Endothelial cell of umbilical vein (primary cell): Measurements from ENCODE around the gene FAM114A1. TPM values are rescaled to one million over a fixed set of nuclear protein-coding genes. Genes with fewer than 3 reads are reported as not detected.

Experiments
- BruUV-seq: library from RNA; stranded (reverse); fragments of 400-500 nt; replicated peaks from 2 replicates; lab custom pipeline; 2021; lab: Mats Ljungman, UMichigan
- CTCF ChIA-PET: fragments of 300-600, 350-600 bp; sonication (Branson Sonifier 250); formaldehyde crosslinking; loops from one replicate; lab custom pipeline; 2021; ENCODE audit warnings: antibody characterized with exemption, inconsistent platforms; lab: Charles Lee
- POLR2A ChIA-PET: fragments of 300-600, 350-600 bp; sonication (Branson Sonifier 250); formaldehyde crosslinking; loops from one replicate; lab custom pipeline; 2021; ENCODE audit warnings: antibody characterized with exemption, inconsistent platforms; lab: Charles Lee
- DNase-seq: peaks from one replicate; pipeline ENCODE4 v3.0.0-alpha.2; 2011; ENCODE audit warnings: low read depth, low spot score
- FAIRE-seq: peaks from 2 replicates; lab custom pipeline; 2011; peaks lifted over from hg19 to GRCh38; lab: Jason Lieb, UNC
- H2AFZ ChIP-seq: 2 replicates; pipeline ENCODE4 v1.6.0; 2012; ENCODE audit warnings: low read depth, low read length, control low read depth, inconsistent platforms
- H3K27ac ChIP-seq: 2 replicates; pipeline ENCODE4 v1.5.1; 2011; ENCODE audit warnings: low read depth, mild to moderate bottlenecking, control low read depth, low read length, moderate library complexity; ENCODE audit not compliant: insufficient read depth
- H3K27me3 ChIP-seq, 2 experiments: 2 replicates each; pipeline versions ENCODE4 v1.6.0 to v1.6.1; 2011; ENCODE audit warnings: low read length in 2 of 2, mixed read lengths in 1 of 2; ENCODE audit not compliant: control insufficient read depth in 2 of 2, insufficient read depth in 2 of 2
- H3K36me3 ChIP-seq, 2 experiments: 2 replicates in 1 of 2; 3 replicates in 1 of 2; pipeline ENCODE4 v1.5.1; 2011; ENCODE audit warnings: low read length in 2 of 2, mild to moderate bottlenecking in 1 of 2, moderate library complexity in 1 of 2; ENCODE audit not compliant: control insufficient read depth in 2 of 2, insufficient read depth in 2 of 2; ENCODE audit errors: extremely low read depth in 1 of 2
- H3K4me1 ChIP-seq: 3 replicates; pipeline ENCODE4 v1.5.1; 2011; ENCODE audit warnings: mild to moderate bottlenecking, low read length; ENCODE audit not compliant: control insufficient read depth, insufficient read depth; ENCODE audit errors: extremely low read depth
- H3K4me2 ChIP-seq: 2 replicates; pipeline ENCODE4 v1.6.1; 2011; ENCODE audit warnings: low read length, control low read depth, mixed read lengths; ENCODE audit not compliant: insufficient read depth
- H3K4me3 ChIP-seq, 3 experiments: fragments of 200-600 bp in 1 of 3; sonication (generic), shearing (Covaris generic) in 1 of 3; replicated peaks in 1 of 3; 2 replicates each; pipeline ENCODE4 v1.5.1; 2011 to 2016; ENCODE audit warnings: control low read depth in 3 of 3, low read length in 3 of 3, mild to moderate bottlenecking in 2 of 3, inconsistent platforms in 1 of 3, low read depth in 1 of 3, moderate library complexity in 1 of 3; ENCODE audit not compliant: insufficient read depth in 1 of 3
- H3K79me2 ChIP-seq: 2 replicates; pipeline ENCODE4 v1.6.0; 2012; ENCODE audit warnings: low read length, inconsistent platforms; ENCODE audit not compliant: control insufficient read depth, insufficient read depth
- H3K9ac ChIP-seq: replicated peaks from 2 replicates; pipeline ENCODE3; 2011; ENCODE audit warnings: low read length, control low read depth; ENCODE audit not compliant: insufficient read depth; ENCODE audit errors: extremely low read depth
- H3K9me1 ChIP-seq: replicated peaks from 3 replicates; pipeline ENCODE4 v1.6.0; 2011; ENCODE audit warnings: mild to moderate bottlenecking, low read length; ENCODE audit not compliant: control insufficient read depth, insufficient read depth; ENCODE audit errors: extremely low read depth
- H3K9me3 ChIP-seq: replicated peaks from 2 replicates; pipeline ENCODE4 v1.5.1; 2012; ENCODE audit warnings: low read length, inconsistent platforms; ENCODE audit not compliant: control insufficient read depth, insufficient read depth
- H4K20me1 ChIP-seq: replicated peaks from 2 replicates; pipeline ENCODE3; 2011; ENCODE audit warnings: mild to moderate bottlenecking, low read length; ENCODE audit not compliant: control insufficient read depth, insufficient read depth; ENCODE audit errors: extremely low read depth
- EZH2 ChIP-seq: IDR thresholded peaks from 2 replicates; pipeline ENCODE4 v1.6.1; 2012; ENCODE audit warnings: borderline replicate concordance, low read depth, mild to moderate bottlenecking, moderate library complexity, low read length, inconsistent platforms; ENCODE audit not compliant: severe bottlenecking
- FOS ChIP-seq: IDR thresholded peaks from 2 replicates; pipeline ENCODE4 v1.6.1; 2011; ENCODE audit warnings: mild to moderate bottlenecking, low read length, moderate library complexity, borderline replicate concordance; ENCODE audit not compliant: insufficient read depth
- GATA2 ChIP-seq: IDR thresholded peaks from 2 replicates; pipeline ENCODE4 v1.7.0; 2011; ENCODE audit warnings: low read depth, mild to moderate bottlenecking, moderate library complexity, mixed read lengths, low read length; ENCODE audit not compliant: insufficient read length, insufficient read depth
- JUN ChIP-seq: IDR thresholded peaks from 2 replicates; pipeline ENCODE4 v1.6.1; 2011; ENCODE audit warnings: borderline replicate concordance, low read depth; ENCODE audit not compliant: insufficient read length, insufficient read depth
- MYC ChIP-seq: IDR thresholded peaks from one replicate; pipeline ENCODE4 v1.6.1; 2011; ENCODE audit warnings: mild to moderate bottlenecking, low read depth, low read length
- POLR2A ChIP-seq: IDR thresholded peaks from 2 replicates; pipeline ENCODE4 v1.6.1; 2012; ENCODE audit warnings: low read depth, mild to moderate bottlenecking, control low read depth, low read length
- POLR2AphosphoS5 ChIP-seq: IDR thresholded peaks from 2 replicates; pipeline ENCODE4 v1.6.1; 2012; ENCODE audit warnings: low read depth, mild to moderate bottlenecking, control low read depth, low read length, moderate library complexity; ENCODE audit not compliant: insufficient read depth
- dilution Hi-C: fragments of 300-500 bp; cut with MboI; formaldehyde crosslinking; loops from one replicate; pipeline ENCODE4 v1.15.0; 2019; ENCODE audit warnings: low sequenced_read_pairs; ENCODE audit not compliant: extremely low pct_ligation_motif_present
- intact Hi-C: fragments of 100-400 bp; cut with micrococcal nuclease; formaldehyde crosslinking; loops from one replicate; pipeline ENCODE4 v1.10.0; 2022
- polyA plus RNA-seq, 4 experiments: library from polyadenylated mRNA; depleted of rRNA in 3 of 4; stranded (reverse) in 3 of 4; unstranded in 1 of 4; fragments of >200 nt; gene quantifications; 2 replicates each; pipeline versions ENCODE4 v1.2.1 to v1.2.3, GENCODE V29; 2011 to 2012; ENCODE audit warnings: missing spikeins in 1 of 4
- total RNA-seq: library from RNA; stranded (reverse); gene quantifications from 2 replicates; pipeline ENCODE4 v1.2.3, GENCODE V29; 2021
- TF ChIP-seq, protein P1 (sequence below): IDR thresholded peaks from 2 replicates; pipeline ENCODE4 v1.6.1; 2011; ENCODE audit not compliant: insufficient read depth, insufficient read length
- TF ChIP-seq, protein P2 (sequence below), 2 donors: IDR thresholded peaks; 1 replicate in 1 of 2; 2 replicates in 1 of 2; pipeline ENCODE4 v1.5.1; 2011; ENCODE audit warnings: low read length in 2 of 2, mild to moderate bottlenecking in 2 of 2, moderate library complexity in 2 of 2, control low read depth in 1 of 2, inconsistent platforms in 1 of 2, low read depth in 1 of 2; ENCODE audit not compliant: insufficient read depth in 1 of 2; ENCODE audit errors: extremely low read depth in 1 of 2

Gene FAM114A1
- total and polyA plus RNA-seq, 2 donors (not counting 3 experiments of a cell fraction or from before 2014, with no cell fraction given): 99.2 to 118 TPM

DNA sequence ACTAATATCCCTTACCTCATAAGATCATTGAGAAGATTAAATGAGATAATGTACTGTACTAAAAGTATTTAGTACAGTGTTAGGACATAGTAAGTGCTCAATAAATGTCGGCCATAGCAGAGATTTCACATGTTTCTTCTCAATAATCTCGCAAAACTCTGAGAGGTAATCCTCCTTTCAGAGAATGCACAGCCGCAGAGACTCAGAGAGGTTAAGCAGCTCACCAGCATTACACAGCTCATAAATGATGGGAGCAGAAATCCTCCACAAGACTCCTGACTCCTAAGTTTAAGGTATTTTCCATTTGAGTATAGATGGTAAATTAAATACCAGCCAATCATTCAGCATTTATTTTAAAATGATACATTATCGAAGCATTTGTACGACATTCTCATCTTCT lies 34.6 kb downstream of the FAM114A1 start:
- Histone ChIP-seq H2AFZ (no peak overlapping the region), H4K20me1 (no peaks in the 10 kb centered on the region), H3K9me3 (no peaks in the 10 kb centered on the region), H3K27me3 (no peaks in the 10 kb centered on the region), H3K27ac (no peak overlapping the region), H3K4me3 (no peak overlapping the region), H3K9me1 (no peaks in the 10 kb centered on the region), H3K9ac (no peak overlapping the region), H3K79me2 (no peaks in the 10 kb centered on the region), H3K4me2 (no peak overlapping the region), H3K4me1 (no peaks in the 10 kb centered on the region), H3K36me3 (peaks cover 12 to 14% of the 10 kb centered on the region in 2 experiments)
- intact Hi-C loops (loop anchor here (1.0 kb wide), 1 partner anchor 233 kb away; no protein-coding TSS in a partner anchor), dilution Hi-C loops (no loop called here)
- FAIRE-seq: no peak
- BruUV-seq: no TSS peak
- TF ChIP-seq JUN: no peak
- no peak for TF ChIP-seq FOS
- TF ChIP-seq GATA2: no peak
- TF ChIP-seq, protein P1, sequence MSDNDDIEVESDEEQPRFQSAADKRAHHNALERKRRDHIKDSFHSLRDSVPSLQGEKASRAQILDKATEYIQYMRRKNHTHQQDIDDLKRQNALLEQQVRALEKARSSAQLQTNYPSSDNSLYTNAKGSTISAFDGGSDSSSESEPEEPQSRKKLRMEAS: no peak
- no peak for TF ChIP-seq EZH2
- no peak for TF ChIP-seq MYC
- TF ChIP-seq POLR2AphosphoS5: no peak
- TF ChIP-seq, protein P2, sequence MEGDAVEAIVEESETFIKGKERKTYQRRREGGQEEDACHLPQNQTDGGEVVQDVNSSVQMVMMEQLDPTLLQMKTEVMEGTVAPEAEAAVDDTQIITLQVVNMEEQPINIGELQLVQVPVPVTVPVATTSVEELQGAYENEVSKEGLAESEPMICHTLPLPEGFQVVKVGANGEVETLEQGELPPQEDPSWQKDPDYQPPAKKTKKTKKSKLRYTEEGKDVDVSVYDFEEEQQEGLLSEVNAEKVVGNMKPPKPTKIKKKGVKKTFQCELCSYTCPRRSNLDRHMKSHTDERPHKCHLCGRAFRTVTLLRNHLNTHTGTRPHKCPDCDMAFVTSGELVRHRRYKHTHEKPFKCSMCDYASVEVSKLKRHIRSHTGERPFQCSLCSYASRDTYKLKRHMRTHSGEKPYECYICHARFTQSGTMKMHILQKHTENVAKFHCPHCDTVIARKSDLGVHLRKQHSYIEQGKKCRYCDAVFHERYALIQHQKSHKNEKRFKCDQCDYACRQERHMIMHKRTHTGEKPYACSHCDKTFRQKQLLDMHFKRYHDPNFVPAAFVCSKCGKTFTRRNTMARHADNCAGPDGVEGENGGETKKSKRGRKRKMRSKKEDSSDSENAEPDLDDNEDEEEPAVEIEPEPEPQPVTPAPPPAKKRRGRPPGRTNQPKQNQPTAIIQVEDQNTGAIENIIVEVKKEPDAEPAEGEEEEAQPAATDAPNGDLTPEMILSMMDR (IDR thresholded peaks at IDR 0.05; ENCODE audit: extremely low read depth in 1 of 2, insufficient read depth in 1 of 2, low read depth in 1 of 2, low read length in 2 of 2): no peak
- no peak for TF ChIP-seq POLR2A
- CTCF ChIA-PET: interaction anchor here (1.0 to 4.7 kb wide), 13 partner anchors 10 to 567 kb away, joined by 3 to 87 read pairs (median 3); partner anchors contain the start of gene WDR19
- DNase-seq: no peak
- POLR2A ChIA-PET: no interaction called here
